AG10803 (cell line): ENCODE results near the gene TAGLN3.

ENCODE experiments used
- DNase-seq: peaks from one replicate; pipeline ENCODE4 v3.0.0; 2010; ENCODE audit warnings: low read depth
- H3K4me3 ChIP-seq: 2 replicates; pipeline ENCODE4 v1.5.1; 2011; ENCODE audit warnings: mild to moderate bottlenecking, low read length, control low read depth
- CTCF ChIP-seq: conservative IDR thresholded peaks from 2 replicates; pipeline ENCODE4 v1.5.1; 2011; ENCODE audit warnings: mild to moderate bottlenecking, low read length, control low read depth, inconsistent platforms

TAGLN3 gene

GRCh38 chr3:111955876-111956275 is 42.8 kb upstream of the TAGLN3 start:
- H3K4me3 ChIP-seq: no peak overlapping the region
- DNase-seq: no peak
- TF ChIP-seq CTCF: no peak

GRCh38 chr3:111956449-111956848 is 42.3 kb upstream of the TAGLN3 start:
- H3K4me3 ChIP-seq: no peak overlapping the region

GRCh38 chr3:111956995-111957734 is 41.6 kb upstream of the TAGLN3 start:
- TF ChIP-seq CTCF: no peak
- DNase-seq: no peak
- no peak overlapping the region for H3K4me3 ChIP-seq

More at GRCh38 chr3:111956449-111956848, 42.3 kb upstream of the TAGLN3 start:
- no peak for TF ChIP-seq CTCF
- DNase-seq: no peak

- peak; percentile 64 for DNase-seq
- H3K4me3 ChIP-seq: no peak overlapping the region
- no peak for TF ChIP-seq CTCF
Measured at GRCh38 chr3:111961461-111962164, 37.1 kb upstream of the TAGLN3 start.

GRCh38 chr3:111963424-111963823 is 35.3 kb upstream of the TAGLN3 start:
- DNase-seq: peak; percentile 80
- no peak overlapping the region for H3K4me3 ChIP-seq
- no peak for TF ChIP-seq CTCF

GRCh38 chr3:111965484-111965883 is 33.2 kb upstream of the TAGLN3 start:
- no peak for TF ChIP-seq CTCF
- DNase-seq: no peak
- no peak overlapping the region for H3K4me3 ChIP-seq

GRCh38 chr3:111967068-111967467 is 31.7 kb upstream of the TAGLN3 start:
- no peak overlapping the region for H3K4me3 ChIP-seq
- no peak for TF ChIP-seq CTCF
- no peak for DNase-seq
